ENCODE data around the gene RAP1GAP.

The RAP1GAP gene

DNA sequence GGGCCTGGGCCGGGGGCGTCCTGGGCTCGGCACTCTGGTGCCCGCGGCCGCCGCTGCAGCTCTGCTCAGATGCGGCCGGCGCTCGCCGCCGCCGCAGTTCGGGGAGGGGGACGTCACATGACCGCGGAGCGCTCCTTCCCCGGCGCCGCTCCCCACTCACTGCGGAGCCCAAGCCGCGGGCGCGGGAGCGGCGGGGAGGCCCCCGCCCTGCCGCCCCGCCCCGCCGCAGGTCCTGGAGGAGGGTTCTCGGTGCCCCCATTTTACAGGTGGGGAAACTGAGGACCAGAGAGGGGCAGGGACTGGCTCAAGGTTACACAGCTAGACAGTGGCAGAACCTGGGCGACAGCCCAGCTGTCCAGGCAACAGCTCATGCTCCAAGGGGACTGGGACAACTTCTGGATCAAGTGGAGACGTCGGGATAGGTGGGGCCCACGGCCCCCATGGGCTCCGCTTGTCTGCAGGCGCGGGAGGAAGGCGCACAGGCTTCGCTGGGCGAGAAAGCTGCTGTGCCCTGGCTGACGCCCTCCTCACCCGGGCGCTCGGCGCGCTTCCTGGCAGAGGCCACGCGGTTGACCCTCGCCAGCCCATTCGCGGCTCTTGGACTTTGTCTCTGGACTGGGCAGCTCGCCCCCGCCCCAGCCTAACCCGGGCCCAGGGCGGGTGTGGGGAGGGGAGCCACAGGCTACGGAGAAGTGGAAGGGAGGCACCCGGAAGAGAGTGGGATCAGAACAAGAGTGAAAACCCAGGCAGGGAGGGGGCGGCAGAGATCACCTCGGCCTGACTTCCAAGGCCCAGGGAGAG lies at the start of gene RAP1GAP:
Gene RAP1GAP, minus strand, starts transcription at position 100 of the 801 bp plus-strand sequence. CDS start 49,325 bp downstream, outside the sequence.
- no peak for DNase-seq

GRCh38 chr1:21716169-21716568 lies 47.0 kb upstream of the RAP1GAP start:
- DNase-seq, result no peak

DNA sequence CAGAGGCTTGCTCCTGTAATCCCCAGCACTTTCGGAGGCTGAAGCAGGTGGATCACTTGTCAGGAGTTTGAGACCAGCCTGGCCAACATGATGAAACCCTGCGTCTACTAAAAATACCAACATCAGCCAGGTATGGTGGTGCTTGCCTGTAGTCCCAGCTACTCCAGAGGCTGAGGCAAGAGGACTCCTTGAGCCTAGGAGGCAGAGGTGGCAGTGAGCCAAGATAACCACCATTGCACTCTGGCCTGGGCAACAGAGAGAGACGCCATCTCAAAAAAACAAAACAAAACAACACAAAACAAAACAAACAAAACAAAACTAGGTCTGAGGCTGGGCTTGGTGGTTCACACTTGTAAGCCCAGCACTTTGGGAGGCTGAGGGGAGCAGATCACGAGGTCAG lies 38.7 kb upstream of the RAP1GAP start:
- DNase-seq, result no peak

DNA sequence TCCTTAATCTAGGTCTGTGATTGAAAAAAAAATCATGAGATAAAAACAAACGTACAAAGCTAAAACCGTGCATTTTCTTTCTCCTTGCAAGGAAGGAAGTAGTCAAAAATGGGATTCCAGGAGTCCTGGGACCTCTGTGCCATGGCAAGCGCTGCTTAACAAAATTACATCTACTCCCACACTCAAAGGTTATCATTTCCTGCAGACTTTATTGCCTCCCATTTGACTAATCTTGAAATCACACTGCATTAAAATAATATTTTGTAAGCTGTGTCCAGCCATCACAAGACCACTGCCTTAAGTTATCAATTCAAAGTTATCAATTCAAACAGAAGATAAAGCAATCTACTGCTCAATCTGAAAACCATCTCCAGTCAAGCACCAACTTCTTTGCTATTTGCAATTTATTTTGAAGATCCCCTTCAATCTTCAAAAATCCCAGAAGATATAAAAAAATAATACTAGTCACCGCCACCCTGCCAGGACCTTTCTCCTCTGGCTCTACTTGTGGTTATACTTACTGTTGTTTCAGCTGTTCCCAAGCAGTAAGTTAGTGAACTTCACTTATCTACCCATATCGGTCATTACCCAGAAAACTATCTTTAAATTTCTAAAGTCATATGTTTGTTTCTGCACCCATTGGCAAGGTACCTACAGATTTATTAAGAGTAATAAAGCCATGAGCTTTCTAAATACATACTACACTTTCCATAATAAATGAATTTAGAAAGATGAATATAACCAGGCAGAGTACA lies 38.1 kb upstream of the RAP1GAP start:
- no peak for DNase-seq

DNA sequence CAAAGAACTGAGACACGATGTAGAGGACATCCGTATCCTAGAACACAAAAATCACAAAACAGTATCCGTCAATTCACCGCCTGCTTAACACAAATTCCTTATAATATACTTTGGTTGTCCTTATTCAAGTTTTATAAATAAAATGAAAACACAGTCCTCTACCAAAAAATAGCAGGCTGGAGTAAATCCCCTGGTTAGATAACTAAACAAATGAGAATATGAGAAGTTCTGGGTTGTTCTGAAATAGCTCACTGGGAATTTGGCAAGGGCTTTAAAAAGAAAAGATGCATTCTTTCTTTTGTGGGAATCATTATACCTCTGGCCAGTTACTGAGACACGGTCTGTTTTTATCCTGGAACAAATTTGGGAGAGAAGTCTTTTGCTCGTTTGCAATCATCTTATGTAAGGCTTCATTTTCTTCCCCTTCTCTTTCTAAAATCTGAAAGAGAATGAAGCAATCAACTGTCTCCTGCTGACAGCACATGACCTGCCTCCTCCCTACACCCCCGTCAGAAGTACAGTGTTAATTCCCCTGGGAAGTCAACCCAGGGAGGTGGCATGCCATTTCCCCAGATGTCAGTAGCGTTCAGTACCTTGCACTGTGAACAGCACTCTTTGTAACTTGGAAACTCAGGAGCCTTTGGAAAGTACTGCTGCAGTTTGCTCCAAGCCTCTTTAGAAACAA lies 37.1 kb upstream of the RAP1GAP start:
- no peak for DNase-seq

- DNase-seq, result no peak
These were observed 36.3 kb upstream of the RAP1GAP start for GRCh38 chr1:21705303-21705980.

DNA sequence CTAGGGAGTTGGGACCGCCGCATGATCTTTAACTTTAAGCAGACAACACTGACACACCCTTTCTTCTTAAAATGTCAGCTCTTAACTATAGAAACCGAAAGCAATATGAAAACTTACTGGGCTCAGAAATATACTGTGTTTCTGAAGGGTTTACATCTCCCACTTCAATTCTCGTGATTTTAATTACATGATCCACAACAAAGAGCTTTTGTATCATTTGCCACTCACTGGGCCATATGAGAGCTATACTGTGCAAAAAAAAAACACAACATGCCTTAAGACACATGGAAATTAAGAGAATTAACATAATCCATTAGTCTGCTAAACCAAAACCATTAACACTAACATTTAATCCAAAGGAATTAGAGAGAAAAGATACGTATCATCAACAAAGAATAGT lies 35.0 kb upstream of the RAP1GAP start:
- DNase-seq, result no peak

DNA sequence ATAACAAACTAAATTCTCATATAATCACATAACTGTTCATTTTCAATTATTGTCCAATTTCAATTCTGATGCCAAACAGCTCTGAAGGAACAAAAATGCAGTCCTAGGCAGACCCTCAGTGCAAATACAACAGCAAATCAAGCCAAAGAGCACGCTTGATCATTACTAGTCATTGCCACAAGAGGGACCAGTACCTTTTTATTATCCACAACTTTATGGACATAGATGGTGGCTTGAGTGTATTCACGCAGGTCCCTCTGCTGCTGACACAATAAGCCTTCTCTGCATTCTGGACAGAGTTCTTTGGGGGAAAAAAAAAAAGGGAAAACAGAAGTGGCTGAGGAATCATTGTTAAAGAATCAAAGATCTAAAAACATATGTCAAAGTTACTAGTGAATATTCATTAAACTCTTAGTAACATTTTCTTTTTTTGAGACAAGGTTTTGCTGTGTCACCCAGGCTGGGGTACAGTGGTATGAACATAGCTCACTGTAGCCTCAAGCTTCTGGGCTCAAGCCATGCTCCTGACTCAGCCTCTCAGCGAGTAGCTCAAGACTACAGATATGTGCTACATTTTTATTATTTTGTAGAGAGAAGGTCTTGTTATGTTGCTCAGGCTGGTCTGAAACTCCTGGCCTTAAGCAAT lies 34.3 kb upstream of the RAP1GAP start:
- no peak for DNase-seq

- no peak for DNase-seq
These were observed 33.6 kb upstream of the RAP1GAP start for GRCh38 chr1:21702780-21703179.

DNA sequence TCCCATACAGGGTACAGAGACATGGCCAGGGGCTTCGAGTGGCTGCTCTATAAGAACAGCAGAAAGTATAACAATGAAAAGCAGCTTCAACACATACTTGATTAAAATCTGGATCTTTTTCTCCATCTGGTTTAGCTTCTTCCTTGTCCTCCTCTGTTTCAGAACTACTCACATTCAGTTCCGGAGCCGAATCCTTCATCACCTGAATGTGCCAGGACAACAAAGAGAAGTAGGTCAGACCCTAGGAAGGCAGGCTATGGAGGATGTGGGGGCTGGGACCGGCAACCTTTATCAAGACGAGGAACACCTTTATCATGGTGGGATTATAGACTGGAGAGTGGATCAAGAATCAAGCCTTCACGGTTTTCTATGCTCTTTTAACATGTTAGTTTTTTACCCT lies 32.2 kb upstream of the RAP1GAP start:
- no peak for DNase-seq

DNA sequence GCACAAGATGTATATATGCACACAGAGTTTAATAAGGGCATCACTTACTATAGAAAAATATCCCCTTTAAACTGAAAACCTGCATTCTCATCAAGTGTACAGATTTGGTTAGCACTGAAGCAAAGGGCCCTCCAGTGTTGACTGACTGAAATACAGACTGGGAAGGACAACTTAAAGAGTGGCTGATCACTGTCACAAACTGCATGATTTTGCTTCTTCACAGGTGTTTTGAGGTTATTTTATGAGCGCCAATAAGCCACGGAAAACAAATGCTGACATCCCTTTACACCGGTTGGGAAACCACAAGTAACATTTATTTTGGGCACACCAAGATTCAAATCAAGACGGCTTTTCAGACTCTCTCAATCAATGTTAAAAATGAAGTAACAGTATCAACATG lies 30.9 kb upstream of the RAP1GAP start:
- no peak for DNase-seq

DNA sequence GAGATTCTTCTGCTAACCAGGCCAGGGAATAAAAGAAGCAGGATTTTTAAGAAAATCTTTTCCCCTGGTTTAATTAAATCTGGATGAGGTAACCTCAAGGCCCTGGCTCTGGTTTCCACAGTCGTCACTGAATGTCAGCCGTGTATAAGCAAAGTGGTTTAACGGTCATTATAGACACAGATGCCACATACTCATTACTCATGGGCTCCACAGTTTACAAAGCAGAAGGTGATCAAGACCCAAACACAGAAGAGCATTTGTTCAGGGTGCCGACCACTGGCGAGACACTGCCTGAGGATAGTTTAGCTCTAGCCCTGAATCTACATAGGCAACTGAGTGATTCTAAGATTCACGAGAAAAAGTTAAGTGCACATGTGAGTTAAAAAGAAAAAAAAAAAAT lies 27.8 kb upstream of the RAP1GAP start:
- no peak for DNase-seq

GRCh38 chr1:21693732-21694131 lies 24.6 kb upstream of the RAP1GAP start:
- DNase-seq, result no peak

GRCh38 chr1:21691739-21692138 lies 22.6 kb upstream of the RAP1GAP start:
- no peak for DNase-seq

- no peak for DNase-seq
These were observed 20.7 kb upstream of the RAP1GAP start for GRCh38 chr1:21689661-21690372.

- no peak for DNase-seq
These were observed 17.9 kb upstream of the RAP1GAP start for GRCh38 chr1:21687081-21687529.

- no peak for DNase-seq
These were observed 17.0 kb upstream of the RAP1GAP start for GRCh38 chr1:21685946-21686678.

DNA sequence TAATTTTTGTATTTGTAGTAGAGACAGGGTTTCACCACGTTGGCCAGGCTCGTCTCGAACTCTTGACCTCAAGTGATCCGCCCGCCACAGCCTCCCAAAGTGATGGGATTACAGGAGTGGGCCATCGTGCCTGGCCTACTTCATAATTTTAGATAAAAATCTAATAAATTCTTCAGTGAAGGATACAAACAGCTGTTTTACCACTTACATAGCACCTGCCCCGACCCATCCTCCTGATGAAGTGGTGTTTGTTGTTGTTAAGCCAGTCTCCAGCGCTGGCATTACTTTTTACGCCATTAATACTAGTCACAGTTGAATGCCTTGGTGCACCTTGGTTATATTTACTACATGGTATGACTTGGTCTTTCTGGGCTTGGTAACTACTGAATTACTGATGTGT lies 12.3 kb upstream of the RAP1GAP start:
- DNase-seq, result no peak

- DNase-seq, result no peak
These were observed 11.8 kb upstream of the RAP1GAP start for GRCh38 chr1:21680918-21681317.

DNA sequence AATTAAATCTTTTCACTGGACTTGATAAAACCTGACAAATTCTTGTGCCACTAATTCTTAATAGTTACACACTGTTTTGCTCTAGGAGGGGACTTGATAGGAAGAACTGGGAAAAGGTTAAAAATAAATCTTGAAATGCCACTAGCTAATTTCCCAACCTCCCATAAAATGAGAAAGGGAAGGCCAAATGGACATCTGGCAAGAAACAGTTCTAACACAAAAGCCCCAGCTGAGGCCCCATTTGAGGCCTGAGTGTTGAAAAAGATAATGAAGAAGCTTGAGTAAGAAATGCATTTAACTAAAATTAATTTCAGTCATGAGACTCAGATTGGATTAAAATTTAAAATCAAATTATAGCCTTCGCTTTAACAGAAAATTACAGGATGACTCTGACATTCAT lies 11.2 kb upstream of the RAP1GAP start:
- no peak for DNase-seq

GRCh38 chr1:21677168-21677567 lies 8.0 kb upstream of the RAP1GAP start:
- no peak for DNase-seq
